HepG2 (cell line): Measurements from ENCODE around the gene STK39. TPM values are rescaled to one million over a fixed set of nuclear protein-coding genes. Genes with fewer than 3 reads are reported as not detected.

Source experiments
- ATAC-seq: fragments of 200-7000 bp; cut with Tn5 transposase; 3 replicates; pipeline ENCODE4 v1.9.1; 2020; ENCODE audit warnings: mild to moderate bottlenecking, moderate library complexity
- BruUV-seq: library from RNA; stranded (reverse); fragments of 400-500 nt; replicated peaks from 2 replicates; lab custom pipeline; 2021; lab: Mats Ljungman, UMichigan
- CTCF ChIA-PET: fragments of 300-600 bp; formaldehyde crosslinking; extraction: SDS; loops from one replicate; lab custom pipeline; 2021; ENCODE audit warnings: low total read pairs, inconsistent platforms, low intra/inter-chr PET ratio; lab: Yijun Ruan, JAX
- POLR2A ChIA-PET: fragments of 350-600 bp; sonication (Branson Sonifier 250); formaldehyde crosslinking; loops from one replicate; lab custom pipeline; 2020; ENCODE audit warnings: antibody characterized with exemption, inconsistent platforms; lab: Yijun Ruan, JAX
- DNase-seq: peaks from one replicate; pipeline ENCODE4 v3.0.0-alpha.2; 2015; ENCODE audit warnings: low spot score
- FAIRE-seq: peaks from 3 replicates; lab custom pipeline; 2011; peaks lifted over from hg19 to GRCh38; lab: Jason Lieb, UNC
- H2AFZ ChIP-seq: one replicate; pipeline ENCODE4 v1.6.1; 2011; ENCODE audit warnings: low read length, inconsistent platforms
- H3K27ac ChIP-seq: fragments of 300-600 bp; 3 replicates; pipeline ENCODE4 v1.8.0; 2011; ENCODE audit warnings: mixed run types, mild to moderate bottlenecking, mixed read lengths, low read length, inconsistent platforms; ENCODE audit not compliant: insufficient read depth; ENCODE audit errors: extremely low read length
- H3K27me3 ChIP-seq, 2 experiments: fragments of 200-600 bp in 1 of 2; 2 replicates in 1 of 2; 3 replicates in 1 of 2; pipeline versions ENCODE4 v1.6.0 to v1.8.0; 2011; ENCODE audit warnings: low read length in 2 of 2, mild to moderate bottlenecking in 2 of 2, moderate library complexity in 2 of 2, inconsistent platforms in 1 of 2; ENCODE audit not compliant: insufficient read depth in 2 of 2, control insufficient read depth in 1 of 2
- H3K36me3 ChIP-seq, 2 experiments: fragments of 200-600 bp in 1 of 2; replicated peaks in 1 of 2; 2 replicates in 1 of 2; 3 replicates in 1 of 2; pipeline versions ENCODE4 v1.5.1 to v1.8.0; 2011; ENCODE audit warnings: low read length in 2 of 2, inconsistent platforms in 1 of 2; ENCODE audit not compliant: insufficient read depth in 2 of 2, control insufficient read depth in 1 of 2
- H3K4me1 ChIP-seq: 2 replicates; pipeline ENCODE4 v1.5.1; 2012; ENCODE audit warnings: low read length, inconsistent platforms; ENCODE audit not compliant: insufficient read depth
- H3K4me2 ChIP-seq: 2 replicates; pipeline ENCODE4 v1.6.0; 2011; ENCODE audit warnings: low read depth, low read length, inconsistent platforms
- H3K4me3 ChIP-seq, 3 experiments: fragments of 200-600 bp in 1 of 3; sonication (generic), shearing (Covaris generic) in 1 of 3; replicated peaks in 1 of 3; 2 replicates each; pipeline ENCODE4 v1.5.1; 2011 to 2016; ENCODE audit warnings: low read length in 3 of 3, inconsistent platforms in 2 of 3, low read depth in 2 of 3, mild to moderate bottlenecking in 2 of 3, control low read depth in 1 of 3, mixed read lengths in 1 of 3; ENCODE audit not compliant: insufficient read depth in 1 of 3
- H3K79me2 ChIP-seq: one replicate; pipeline ENCODE4 v1.6.1; 2011; ENCODE audit warnings: low read length, inconsistent platforms; ENCODE audit not compliant: insufficient read depth
- H3K9ac ChIP-seq: 2 replicates; pipeline ENCODE4 v1.6.0; 2011; ENCODE audit warnings: mild to moderate bottlenecking, low read depth, low read length, inconsistent platforms; ENCODE audit not compliant: insufficient read depth
- H3K9me3 ChIP-seq: 2 replicates; pipeline ENCODE4 v1.5.1; 2012; ENCODE audit warnings: mild to moderate bottlenecking, low read length
- H4K20me1 ChIP-seq: 2 replicates; pipeline ENCODE4 v1.6.0; 2011; ENCODE audit warnings: inconsistent platforms, mild to moderate bottlenecking, low read length, moderate library complexity; ENCODE audit not compliant: insufficient read depth
- ATF7 ChIP-seq, 2 experiments: fragments of 450-650 bp in 1 of 2; sonication (generic) in 1 of 2; formaldehyde crosslinking in 1 of 2; IDR thresholded peaks; 2 replicates each; pipeline versions ENCODE4 v1.4.0 to v1.6.1; 2016 to 2020; ENCODE audit warnings: antibody characterized with exemption in 1 of 2, mild to moderate bottlenecking in 1 of 2, missing genetic modification reagents in 1 of 2
- CREB1 ChIP-seq, 2 experiments: fragments of 450-650 bp in 1 of 2; IDR thresholded peaks; 2 replicates each; pipeline ENCODE4 v1.6.1; 2016 to 2017; ENCODE audit warnings: control low read depth in 1 of 2, mild to moderate bottlenecking in 1 of 2, missing compliant biosample characterization in 1 of 2, missing genetic modification characterization in 1 of 2
- ZXDC ChIP-seq: sonication (generic); formaldehyde crosslinking; IDR thresholded peaks from 2 replicates; pipeline ENCODE4 v1.5.0; 2020; ENCODE audit warnings: mild to moderate bottlenecking, missing genetic modification reagents
- WGBS: methylation state at CpG from one replicate; pipeline ENCODE4 v1.1.6; 2017; ENCODE audit warnings: low lambda C conversion rate; 5-methylcytosine and 5-hydroxymethylcytosine counted together
- in situ Hi-C: cut with HindIII; loops from 2 replicates; pipeline ENCODE4 v1.10.0; 2017; ENCODE audit warnings: low pct_unique_long_range_greater_than_20kb; ENCODE audit not compliant: extremely low pct_ligation_motif_present
- intact Hi-C: fragments of 100-400 bp; cut with micrococcal nuclease; formaldehyde crosslinking; loops from one replicate; pipeline ENCODE4 v1.10.0; 2022; ENCODE audit not compliant: unreplicated experiment
- polyA plus RNA-seq, 8 experiments: library from polyadenylated mRNA; depleted of rRNA in 3 of 8; stranded (reverse) in 7 of 8; unstranded in 1 of 8; fragments of >200 nt; fragmentation: Illumina TruSeq in 4 of 8; extraction: Trizol in 4 of 8; gene quantifications; 2 replicates each; pipeline versions ENCODE4 v1.2.1 to v1.2.3, GENCODE V29; 2011 to 2016; ENCODE audit warnings: low read depth in 4 of 8, missing spikeins in 1 of 8, mixed read lengths in 1 of 8; ENCODE audit not compliant: insufficient read depth in 1 of 8
- total RNA-seq, 5 experiments: library from RNA; depleted of rRNA; stranded (reverse); fragments of >200 nt; fragmentation: Illumina TruSeq; extraction: Trizol; gene quantifications; 2 replicates each; pipeline ENCODE4 v1.2.3, GENCODE V29; 2016; ENCODE audit warnings: low read depth in 1 of 5

Gene STK39
- total and polyA plus RNA-seq, 2 of the 13 experiments (the other 11 are each of a cell fraction or from before 2014, with no cell fraction given) = 27.3 to 38.4 TPM

- intact Hi-C loops = loop anchor here (5.0 kb wide), 1 partner anchor 52 kb away; no protein-coding TSS in a partner anchor
- ATAC-seq = no peak
Measured at GRCh38 chr2:168139852-168140251, 107.5 kb downstream of the STK39 start.

More at GRCh38 chr2:168139852-168140251, 107.5 kb downstream of the STK39 start:
- CTCF ChIA-PET = no interaction called here
- TF ChIP-seq ATF7 (IDR thresholded peaks at IDR 0.05) = peak; percentile 65; the same call in 1 of the 2 replicates
- no peak for TF ChIP-seq ATF7 (CRISPR knock-in tag; IDR thresholded peaks at IDR 0.05)
- TF ChIP-seq ZXDC = no peak
- peak; percentile 25; the same call in 1 of the 2 replicates for TF ChIP-seq CREB1 (IDR thresholded peaks at IDR 0.05)
- no peak for TF ChIP-seq CREB1 (CRISPR knock-in tag; IDR thresholded peaks at IDR 0.05)
- Histone ChIP-seq H3K4me1 (no peaks in the 10 kb centered on the region), H3K9me3 (no peaks in the 10 kb centered on the region), H3K9ac (no peak overlapping the region), H3K4me2 (no peak overlapping the region), H2AFZ (no peak overlapping the region), H3K36me3 (peaks cover 8 to 48% of the 10 kb centered on the region in 2 experiments), H3K27ac (no peak overlapping the region), H3K4me3 (no peak overlapping the region), H3K27me3 (no peaks in the 10 kb centered on the region), H4K20me1 (no peaks in the 10 kb centered on the region), H3K79me2 (no peaks in the 10 kb centered on the region)
- DNase-seq (no peak), FAIRE-seq (no peak)
- in situ Hi-C loops = loop anchor here (25.0 kb wide), 1 partner anchor 772 kb away; the partner anchor contains the start of gene G6PC2
- WGBS = 97% methylated on average over 4 of the region's 4 CpGs
- POLR2A ChIA-PET = no interaction called here
- no TSS peak for BruUV-seq
